ENCODE results near the gene TLX3. TPM values are rescaled to one million over a fixed set of nuclear protein-coding genes. Genes with fewer than 3 reads are reported as not detected.

The TLX3 gene
- not detected in 2 replicates for total RNA-seq
- long read RNA-seq: 0 reads

GRCh38 chr5:171308453-171309275 is at the start of gene TLX3:
Gene TLX3 (plus strand): TSS chr5:171309248. CDS start chr5:171309366, 118 bp downstream.
- Mint-ChIP-seq H3K27me3 (peaks cover 82% of the 10 kb centered on the region), H3K36me3 (ENCODE audit: insufficient read depth) (no peaks in the 10 kb centered on the region)
- DNase-seq (ENCODE audit: low spot score, unreplicated experiment): no peak

GRCh38 chr5:171261361-171261760 is 47.7 kb upstream of the TLX3 start:
- no peaks in the 10 kb centered on the region for H3K27me3 Mint-ChIP-seq
- no peaks in the 10 kb centered on the region for H3K9me3 Mint-ChIP-seq (ENCODE audit: low read depth)
- H3K36me3 Mint-ChIP-seq (ENCODE audit: insufficient read depth): no peaks in the 10 kb centered on the region
- no peak for TF ChIP-seq CTCF (IDR thresholded peaks at IDR 0.05; ENCODE audit: unreplicated experiment)
- H3K4me3 Mint-ChIP-seq (ENCODE audit: low read depth): no peak overlapping the region
- H3K27ac Mint-ChIP-seq: no peak overlapping the region
- H3K4me1 Mint-ChIP-seq (ENCODE audit: low read depth): no peaks in the 10 kb centered on the region
- no peak for DNase-seq (ENCODE audit: low spot score, unreplicated experiment)

More at GRCh38 chr5:171308453-171309275, at the start of gene TLX3:
- H3K4me1 Mint-ChIP-seq (ENCODE audit: low read depth): peaks cover 4% of the 10 kb centered on the region
- H3K27ac Mint-ChIP-seq: no peak within 1 kb of the TSS
- H3K9me3 Mint-ChIP-seq (ENCODE audit: low read depth): no peaks in the 10 kb centered on the region
- TF ChIP-seq CTCF (IDR thresholded peaks at IDR 0.05; ENCODE audit: unreplicated experiment): no peak
- H3K4me3 Mint-ChIP-seq (ENCODE audit: low read depth): no peak within 1 kb of the TSS

- H3K27me3 Mint-ChIP-seq: no peaks in the 10 kb centered on the region
- no peak for TF ChIP-seq CTCF (IDR thresholded peaks at IDR 0.05; ENCODE audit: unreplicated experiment)
- no peaks in the 10 kb centered on the region for H3K9me3 Mint-ChIP-seq (ENCODE audit: low read depth)
- DNase-seq (ENCODE audit: low spot score, unreplicated experiment): no peak
- no peak overlapping the region for H3K4me3 Mint-ChIP-seq (ENCODE audit: low read depth)
- no peaks in the 10 kb centered on the region for H3K4me1 Mint-ChIP-seq (ENCODE audit: low read depth)
- H3K27ac Mint-ChIP-seq: no peak overlapping the region
- no peaks in the 10 kb centered on the region for H3K36me3 Mint-ChIP-seq (ENCODE audit: insufficient read depth)
Measured at GRCh38 chr5:171261904-171262303, 47.1 kb upstream of the TLX3 start.

GRCh38 chr5:171263181-171263580 is 45.9 kb upstream of the TLX3 start:
- H3K27ac Mint-ChIP-seq: no peak overlapping the region
- no peaks in the 10 kb centered on the region for H3K36me3 Mint-ChIP-seq (ENCODE audit: insufficient read depth)

GRCh38 chr5:171264843-171265242 is 44.2 kb upstream of the TLX3 start:
- Mint-ChIP-seq H3K36me3 (ENCODE audit: insufficient read depth) (no peaks in the 10 kb centered on the region), H3K27ac (no peak overlapping the region), H3K4me1 (ENCODE audit: low read depth) (peaks cover 4% of the 10 kb centered on the region), H3K27me3 (no peaks in the 10 kb centered on the region), H3K9me3 (ENCODE audit: low read depth) (no peaks in the 10 kb centered on the region), H3K4me3 (ENCODE audit: low read depth) (no peak overlapping the region)
- DNase-seq (ENCODE audit: low spot score, unreplicated experiment): no peak
- no peak for TF ChIP-seq CTCF (IDR thresholded peaks at IDR 0.05; ENCODE audit: unreplicated experiment)

More at GRCh38 chr5:171263181-171263580, 45.9 kb upstream of the TLX3 start:
- Mint-ChIP-seq H3K4me1 (ENCODE audit: low read depth) (no peaks in the 10 kb centered on the region), H3K4me3 (ENCODE audit: low read depth) (no peak overlapping the region), H3K9me3 (ENCODE audit: low read depth) (no peaks in the 10 kb centered on the region), H3K27me3 (no peaks in the 10 kb centered on the region)
- no peak for DNase-seq (ENCODE audit: low spot score, unreplicated experiment)
- TF ChIP-seq CTCF (IDR thresholded peaks at IDR 0.05; ENCODE audit: unreplicated experiment): no peak
